Activated B cell treated with CpG ODN at 0.5 μM for 24 hours (primary cell): ENCODE results near the gene TMEM132E. TPM values are rescaled to one million over a fixed set of nuclear protein-coding genes. Genes with fewer than 3 reads are reported as not detected.

Experiments used
- ATAC-seq: fragments of 200-7000 bp; cut with Tn5 transposase; one replicate; pipeline ENCODE4 v1.10.0; 2021; ENCODE audit warnings: low read depth, mild to moderate bottlenecking, moderate library complexity
- CTCF ChIA-PET: fragments of 350-600 bp; sonication (Branson Sonifier 250); formaldehyde crosslinking; loops from one replicate; lab custom pipeline; 2021; ENCODE audit warnings: antibody characterized with exemption; lab: Charles Lee
- POLR2A ChIA-PET: fragments of 350-600 bp; sonication (Branson Sonifier 250); formaldehyde crosslinking; loops from one replicate; lab custom pipeline; 2021; ENCODE audit warnings: antibody characterized with exemption; lab: Charles Lee
- DNase-seq: peaks from one replicate; pipeline ENCODE4 v3.0.0; 2022
- H3K27ac Mint-ChIP-seq: one replicate; pipeline ENCODE4 v1.8.0; 2020; ENCODE audit warnings: mixed read lengths
- H3K27me3 Mint-ChIP-seq: one replicate; pipeline ENCODE4 v1.8.0; 2021; ENCODE audit warnings: mixed read lengths
- H3K36me3 Mint-ChIP-seq: one replicate; pipeline ENCODE4 v1.8.0; 2021; ENCODE audit warnings: low read depth, mixed read lengths
- H3K4me1 Mint-ChIP-seq: one replicate; pipeline ENCODE4 v1.8.0; 2021; ENCODE audit warnings: mixed read lengths
- H3K4me3 Mint-ChIP-seq: one replicate; pipeline ENCODE4 v1.8.0; 2020; ENCODE audit warnings: mild to moderate bottlenecking, mixed read lengths
- H3K9me3 Mint-ChIP-seq: one replicate; pipeline ENCODE4 v1.8.0; 2020; ENCODE audit warnings: mixed read lengths
- CTCF ChIP-seq: fragments of 200-600 bp; IDR thresholded peaks from one replicate; pipeline ENCODE4 v1.8.0; 2022; ENCODE audit warnings: antibody characterized with exemption, mild to moderate bottlenecking
- intact Hi-C: fragments of 100-400 bp; cut with micrococcal nuclease; formaldehyde crosslinking; loops from one replicate; pipeline ENCODE4 v1.15.1; 2024
- total RNA-seq: library from RNA; stranded (reverse); gene quantifications from 2 replicates; pipeline ENCODE4 v1.2.3, GENCODE V29; 2022

Gene TMEM132E
- total RNA-seq, 1 donor from 2014 or later, result not detected

GRCh38 chr17:34668206-34668605 is 88.8 kb downstream of the TMEM132E start:
- no peaks in the 10 kb centered on the region for H3K36me3 Mint-ChIP-seq
- CTCF ChIA-PET, result no interaction called here
- POLR2A ChIA-PET, result no interaction called here
- no peak for ATAC-seq
- H3K4me1 Mint-ChIP-seq, result no peaks in the 10 kb centered on the region
- H3K27me3 Mint-ChIP-seq, result peaks cover 7% of the 10 kb centered on the region
- DNase-seq, result no peak
- no peaks in the 10 kb centered on the region for H3K9me3 Mint-ChIP-seq
- no peak overlapping the region for H3K4me3 Mint-ChIP-seq
- intact Hi-C loops, result no loop called here
- no peak for TF ChIP-seq CTCF
- H3K27ac Mint-ChIP-seq, result no peak overlapping the region

GRCh38 chr17:34669511-34669910 is 90.1 kb downstream of the TMEM132E start:
- Mint-ChIP-seq H3K4me3 (no peak overlapping the region), H3K27ac (no peak overlapping the region), H3K27me3 (peaks cover 15% of the 10 kb centered on the region), H3K36me3 (no peaks in the 10 kb centered on the region), H3K4me1 (no peaks in the 10 kb centered on the region), H3K9me3 (no peaks in the 10 kb centered on the region)
- CTCF ChIA-PET, result no interaction called here
- DNase-seq (no peak), ATAC-seq (no peak)
- POLR2A ChIA-PET, result no interaction called here
- intact Hi-C loops, result no loop called here
- no peak for TF ChIP-seq CTCF

GRCh38 chr17:34670618-34671017 is 91.2 kb downstream of the TMEM132E start:
- TF ChIP-seq CTCF, result no peak
- ChIA-PET POLR2A (no interaction called here), CTCF (no interaction called here)
- no peak for ATAC-seq
- no peaks in the 10 kb centered on the region for H3K4me1 Mint-ChIP-seq
- no peak overlapping the region for H3K27ac Mint-ChIP-seq
- no peaks in the 10 kb centered on the region for H3K9me3 Mint-ChIP-seq
- no peak overlapping the region for H3K4me3 Mint-ChIP-seq
- DNase-seq, result no peak
- intact Hi-C loops, result no loop called here
- H3K27me3 Mint-ChIP-seq, result peaks cover 15% of the 10 kb centered on the region
- H3K36me3 Mint-ChIP-seq, result no peaks in the 10 kb centered on the region

GRCh38 chr17:34671191-34671590 is 91.8 kb downstream of the TMEM132E start:
- ATAC-seq, result no peak
- intact Hi-C loops, result no loop called here

GRCh38 chr17:34672176-34672785 is 92.9 kb downstream of the TMEM132E start:
- ATAC-seq (no peak), DNase-seq (no peak)
- Mint-ChIP-seq H3K4me3 (no peak overlapping the region), H3K27me3 (peaks cover 15% of the 10 kb centered on the region), H3K4me1 (no peaks in the 10 kb centered on the region), H3K9me3 (no peaks in the 10 kb centered on the region), H3K36me3 (no peaks in the 10 kb centered on the region), H3K27ac (no peak overlapping the region)
- ChIA-PET CTCF (no interaction called here), POLR2A (no interaction called here)
- no peak for TF ChIP-seq CTCF
- intact Hi-C loops, result no loop called here

More at GRCh38 chr17:34671191-34671590, 91.8 kb downstream of the TMEM132E start:
- H3K4me1 Mint-ChIP-seq, result no peaks in the 10 kb centered on the region
- no peak for DNase-seq
- POLR2A ChIA-PET, result no interaction called here
- no peak overlapping the region for H3K27ac Mint-ChIP-seq
- no peak for TF ChIP-seq CTCF
- H3K4me3 Mint-ChIP-seq, result no peak overlapping the region
- CTCF ChIA-PET, result no interaction called here
- no peaks in the 10 kb centered on the region for H3K36me3 Mint-ChIP-seq
- H3K9me3 Mint-ChIP-seq, result no peaks in the 10 kb centered on the region
- peaks cover 15% of the 10 kb centered on the region for H3K27me3 Mint-ChIP-seq
